Measurements from ENCODE around the gene FAP.

GRCh38 chr2:162291748-162292147 lies 48.5 kb upstream of the FAP start:
- TF ChIP-seq CTCF (IDR thresholded peaks at IDR 0.05), result no peak
- no peak for TF ChIP-seq POLR2A (IDR thresholded peaks at IDR 0.05)
- no peak for TF ChIP-seq POLR2AphosphoS5 (IDR thresholded peaks at IDR 0.05)
